DOHH2 (cell line): Measurements from ENCODE around the gene CLN5.

Experiments
- CTCF ChIP-seq: fragments of 200-600 bp; sonication (generic); IDR thresholded peaks from one replicate; pipeline ENCODE4 v1.5.1; 2014; ENCODE audit warnings: antibody characterized with exemption, mild to moderate bottlenecking, low read depth, low read length; ENCODE audit not compliant: poor library complexity, severe bottlenecking
- EZH2phosphoT487 ChIP-seq: fragments of 200-600 bp; sonication (generic); IDR thresholded peaks from 2 replicates; pipeline ENCODE4 v1.6.1; 2017; ENCODE audit warnings: borderline replicate concordance, mild to moderate bottlenecking, antibody characterized with exemption, low read length, moderate library complexity, mixed read lengths

DNA sequence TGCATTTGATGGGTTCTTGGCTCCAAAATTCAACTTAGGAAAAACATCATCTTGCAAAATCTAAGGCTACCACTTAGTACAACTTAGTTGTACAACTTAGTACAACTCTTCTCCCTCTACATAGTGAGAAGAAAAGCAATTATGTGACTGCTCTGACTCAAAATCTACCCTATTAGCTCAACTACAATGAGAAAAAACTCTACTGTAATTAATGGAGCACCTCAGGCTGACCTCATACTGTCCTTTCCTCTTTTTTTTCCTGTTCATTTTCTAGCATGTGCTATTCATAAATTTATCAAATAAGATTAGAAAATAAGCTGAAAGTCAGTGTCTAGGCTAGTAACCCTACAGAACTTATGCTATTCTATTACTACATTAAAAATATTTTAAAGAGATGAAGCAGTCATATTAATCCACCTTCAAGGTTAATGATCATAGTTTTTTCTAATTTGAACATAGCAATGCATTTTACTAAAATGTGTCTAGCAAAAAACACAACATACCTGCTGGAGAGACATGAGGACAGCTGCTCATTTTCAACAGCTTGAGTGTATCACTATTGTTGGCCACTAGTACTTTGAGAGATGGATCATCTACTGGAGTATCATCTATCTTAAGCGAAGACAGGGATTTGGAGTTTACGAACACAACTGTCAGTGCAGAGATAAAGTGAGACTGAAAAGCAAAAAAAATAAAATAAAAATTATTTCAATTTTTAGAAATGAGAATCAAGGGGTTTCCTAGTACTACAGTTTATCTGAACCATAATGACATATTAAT is 23.2 kb downstream of the CLN5 start:
- TF ChIP-seq CTCF (no peak), EZH2phosphoT487 (no peak)
